IMR-90 (cell line): ENCODE results near the gene RARS2.

Source experiments
- BHLHE40 ChIP-seq: fragments of 150-350 bp; IDR thresholded peaks from 2 replicates; pipeline ENCODE4 v1.6.1; 2016; ENCODE audit warnings: mild to moderate bottlenecking, low read depth, low read length
- CEBPB ChIP-seq: IDR thresholded peaks from 2 replicates; pipeline ENCODE4 v1.6.1; 2012; ENCODE audit warnings: low read depth, low read length, improper control_type of control experiment
- POLR2A ChIP-seq: IDR thresholded peaks from 2 replicates; pipeline ENCODE4 v1.6.1; 2012; ENCODE audit warnings: mild to moderate bottlenecking, low read depth, low read length
- RAD21 ChIP-seq: IDR thresholded peaks from 2 replicates; pipeline ENCODE4 v1.6.1; 2012; ENCODE audit warnings: low read length, improper control_type of control experiment
- RCOR1 ChIP-seq: IDR thresholded peaks from 2 replicates; pipeline ENCODE4 v1.6.1; 2012; ENCODE audit warnings: mild to moderate bottlenecking, low read length, improper control_type of control experiment; ENCODE audit not compliant: insufficient replicate concordance
- RFX5 ChIP-seq: IDR thresholded peaks from 2 replicates; pipeline ENCODE4 v1.8.0; 2012; ENCODE audit warnings: low read depth, mild to moderate bottlenecking, low read length, moderate library complexity
- TF ChIP-seq, protein P1 (sequence below): conservative IDR thresholded peaks from 2 replicates; pipeline ENCODE4 v1.5.1; 2012; ENCODE audit warnings: mild to moderate bottlenecking, low read depth, low read length, improper control_type of control experiment

DNA sequence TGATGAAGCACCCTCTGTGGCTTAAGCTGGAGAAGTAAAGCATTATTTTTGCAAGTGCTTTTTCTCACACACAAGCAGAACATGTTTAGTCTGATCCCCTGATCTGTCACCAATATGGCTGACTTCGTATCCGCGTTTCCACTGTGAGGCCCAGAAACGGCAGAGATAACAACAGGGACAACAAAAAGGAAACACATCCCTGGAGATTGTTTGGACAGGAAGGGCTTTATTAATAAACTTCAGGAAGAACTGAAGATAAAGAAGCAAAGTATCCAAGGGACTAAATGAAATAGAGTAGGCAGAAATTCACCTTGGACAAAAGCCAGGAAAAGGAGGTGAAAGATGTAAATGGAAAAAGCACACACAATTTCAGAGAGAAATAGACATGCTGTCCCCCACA, 49.2 kb downstream of the RARS2 start:
- TF ChIP-seq, protein P1, sequence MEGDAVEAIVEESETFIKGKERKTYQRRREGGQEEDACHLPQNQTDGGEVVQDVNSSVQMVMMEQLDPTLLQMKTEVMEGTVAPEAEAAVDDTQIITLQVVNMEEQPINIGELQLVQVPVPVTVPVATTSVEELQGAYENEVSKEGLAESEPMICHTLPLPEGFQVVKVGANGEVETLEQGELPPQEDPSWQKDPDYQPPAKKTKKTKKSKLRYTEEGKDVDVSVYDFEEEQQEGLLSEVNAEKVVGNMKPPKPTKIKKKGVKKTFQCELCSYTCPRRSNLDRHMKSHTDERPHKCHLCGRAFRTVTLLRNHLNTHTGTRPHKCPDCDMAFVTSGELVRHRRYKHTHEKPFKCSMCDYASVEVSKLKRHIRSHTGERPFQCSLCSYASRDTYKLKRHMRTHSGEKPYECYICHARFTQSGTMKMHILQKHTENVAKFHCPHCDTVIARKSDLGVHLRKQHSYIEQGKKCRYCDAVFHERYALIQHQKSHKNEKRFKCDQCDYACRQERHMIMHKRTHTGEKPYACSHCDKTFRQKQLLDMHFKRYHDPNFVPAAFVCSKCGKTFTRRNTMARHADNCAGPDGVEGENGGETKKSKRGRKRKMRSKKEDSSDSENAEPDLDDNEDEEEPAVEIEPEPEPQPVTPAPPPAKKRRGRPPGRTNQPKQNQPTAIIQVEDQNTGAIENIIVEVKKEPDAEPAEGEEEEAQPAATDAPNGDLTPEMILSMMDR, result no peak
- no peak for TF ChIP-seq RAD21
- no peak for TF ChIP-seq CEBPB
- no peak for TF ChIP-seq BHLHE40
- TF ChIP-seq RFX5, result no peak
- TF ChIP-seq POLR2A, result no peak
- TF ChIP-seq RCOR1, result no peak
